AG08396 (cell line): ENCODE measurements around the gene AKR7A2.

Source experiments
- DNase-seq: peaks from one replicate; pipeline ENCODE4 v3.0.0; 2012; ENCODE audit warnings: low spot score, mixed read lengths

The AKR7A2 gene

GRCh38 chr1:19343617-19344350 lies 31.8 kb upstream of the AKR7A2 start:
- DNase-seq = no peak

GRCh38 chr1:19342894-19343616 lies 31.1 kb upstream of the AKR7A2 start:
- no peak for DNase-seq

- no peak for DNase-seq
These were observed 30.3 kb upstream of the AKR7A2 start for GRCh38 chr1:19342062-19342750.

GRCh38 chr1:19341201-19342061 lies 29.5 kb upstream of the AKR7A2 start:
- peak; percentile 93 for DNase-seq

DNA sequence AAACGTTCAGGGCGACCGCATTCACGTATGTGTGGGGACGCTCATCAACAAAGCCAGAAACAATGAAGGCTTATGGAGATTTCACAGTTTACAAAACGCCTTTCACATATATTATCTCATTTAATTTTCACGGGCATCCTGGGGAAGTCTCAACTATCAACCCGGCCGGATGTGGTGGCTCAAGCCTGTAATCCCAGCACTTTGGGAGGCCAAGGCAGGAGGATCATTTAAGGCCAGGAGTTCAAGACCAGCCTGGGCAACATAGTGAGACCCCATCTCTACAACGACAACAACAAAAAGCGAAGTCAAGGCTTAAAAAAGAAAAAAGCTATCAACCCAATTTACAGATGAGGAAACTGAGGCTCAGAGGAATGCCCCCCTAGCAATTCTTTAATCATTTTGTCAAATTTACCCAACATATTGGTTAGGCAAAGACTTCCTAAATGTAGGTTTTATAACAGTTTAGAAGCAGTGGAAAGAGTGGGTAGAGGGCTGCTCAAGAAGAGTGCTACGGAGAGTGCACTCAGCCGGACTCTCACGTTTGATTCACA lies 28.5 kb upstream of the AKR7A2 start:
- no peak for DNase-seq

DNA sequence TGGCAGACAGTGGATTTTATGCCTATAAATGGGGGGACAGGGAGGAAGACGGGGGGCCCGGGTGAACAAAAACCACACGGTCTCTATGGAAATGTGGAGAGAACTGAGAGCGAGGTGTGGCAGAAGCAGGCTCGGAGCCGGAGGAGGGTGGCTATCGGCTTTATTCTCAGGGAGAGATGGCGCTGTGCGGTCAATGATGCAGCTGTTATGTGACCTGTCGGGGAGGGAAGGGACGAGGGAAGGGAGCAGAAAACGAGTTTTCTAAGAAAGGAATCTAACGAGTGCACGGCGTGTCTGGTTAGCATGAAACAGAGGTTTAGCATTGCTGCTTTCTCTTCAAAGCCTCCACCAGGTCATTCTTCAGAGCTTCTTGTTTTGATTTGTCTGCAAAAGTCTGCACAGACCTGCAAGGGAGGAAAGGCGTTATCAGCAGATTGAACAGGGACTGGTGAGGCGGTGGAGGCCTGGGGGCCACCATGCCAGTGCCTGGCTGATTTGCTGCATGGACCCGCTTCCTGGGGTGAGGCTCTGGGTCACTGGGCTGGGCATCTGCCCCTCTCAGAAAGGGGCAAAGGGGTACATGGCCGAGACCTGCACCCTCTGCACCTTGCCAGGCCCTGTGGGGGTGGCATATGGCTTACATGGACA lies 27.4 kb upstream of the AKR7A2 start:
- no peak for DNase-seq

- DNase-seq = no peak
These were observed 26.4 kb upstream of the AKR7A2 start for GRCh38 chr1:19338323-19338762.

DNA sequence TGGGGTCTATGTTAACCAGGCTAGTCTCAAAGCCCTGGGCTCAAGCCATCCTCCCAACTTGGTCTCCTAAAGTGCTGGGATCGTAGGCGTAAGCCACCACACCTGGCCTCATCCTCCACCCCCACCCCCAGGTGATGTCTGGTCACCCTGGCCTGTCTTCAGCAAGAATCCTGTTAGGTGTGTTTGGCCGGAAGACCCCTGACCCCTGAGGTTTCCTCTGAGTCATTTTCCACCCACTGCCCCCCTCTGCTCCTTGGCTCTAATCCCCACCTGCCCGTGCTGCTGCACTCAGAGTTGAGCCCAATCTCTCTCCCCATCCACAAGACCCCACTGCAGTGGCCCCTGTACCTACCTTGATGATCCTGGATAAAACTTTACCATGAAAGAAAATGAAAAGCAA lies 25.3 kb upstream of the AKR7A2 start:
- no peak for DNase-seq

DNA sequence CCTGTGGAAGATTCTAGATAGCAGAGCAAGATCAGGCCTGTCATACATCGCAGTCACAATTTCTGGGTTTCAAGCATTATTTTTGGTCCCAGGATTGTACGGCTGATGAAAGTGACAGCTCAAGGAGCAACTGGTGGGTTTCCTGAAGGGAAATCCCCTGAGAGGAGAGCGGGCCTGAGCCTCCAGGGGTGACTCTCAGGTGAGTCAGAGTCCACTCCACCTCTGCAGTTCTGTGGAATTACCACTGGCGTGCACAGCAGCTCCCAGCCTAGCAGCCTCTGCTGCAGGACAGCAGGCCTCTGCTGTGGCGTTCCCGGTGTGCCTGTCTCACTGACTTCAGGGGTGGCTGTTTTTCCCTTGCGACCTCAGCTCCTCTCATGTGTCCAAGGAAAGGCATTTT lies 24.6 kb upstream of the AKR7A2 start:
- DNase-seq = no peak

- DNase-seq = no peak
These were observed 21.8 kb upstream of the AKR7A2 start for GRCh38 chr1:19333587-19334354.

- no peak for DNase-seq
These were observed 20.9 kb upstream of the AKR7A2 start for GRCh38 chr1:19332832-19333231.

GRCh38 chr1:19331262-19331878 lies 19.4 kb upstream of the AKR7A2 start:
- DNase-seq = no peak

GRCh38 chr1:19330449-19331135 lies 18.6 kb upstream of the AKR7A2 start:
- DNase-seq = no peak

GRCh38 chr1:19329611-19330010 lies 17.7 kb upstream of the AKR7A2 start:
- DNase-seq = no peak

- DNase-seq = no peak
These were observed 17.2 kb upstream of the AKR7A2 start for GRCh38 chr1:19329188-19329587.

GRCh38 chr1:19328486-19328885 lies 16.5 kb upstream of the AKR7A2 start:
- DNase-seq = no peak

- no peak for DNase-seq
These were observed 15.8 kb upstream of the AKR7A2 start for GRCh38 chr1:19327736-19328135.

- no peak for DNase-seq
These were observed 15.4 kb upstream of the AKR7A2 start for GRCh38 chr1:19327301-19327700.

DNA sequence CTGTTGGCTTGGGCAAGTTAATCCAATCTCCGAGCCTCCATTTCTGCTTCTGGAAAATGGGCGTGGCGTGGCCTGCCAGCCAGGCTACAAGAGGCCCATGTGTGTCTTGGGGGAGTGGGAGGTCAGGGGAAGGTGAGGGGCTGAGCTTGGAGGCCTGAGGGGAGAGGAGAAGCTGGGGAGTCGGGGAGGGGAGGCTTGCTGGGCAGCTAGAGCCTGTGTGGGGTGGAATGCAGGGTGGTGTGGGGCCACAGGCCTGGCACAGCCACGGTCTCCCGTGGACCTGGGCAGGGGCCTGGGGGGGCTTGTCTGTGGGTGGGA lies 14.8 kb upstream of the AKR7A2 start:
- DNase-seq = no peak
